ENCODE data around the gene MYO5B. TPM values are rescaled to one million over a fixed set of nuclear protein-coding genes. Genes with fewer than 3 reads are reported as not detected.

MYO5B gene
- polyA plus RNA-seq, 1 donor from 2014 or later, result 0.42 TPM

GRCh38 chr18:50079571-50080295 is 115.2 kb downstream of the MYO5B start:
- H3K9me2 ChIP-seq (ENCODE audit: insufficient read depth, low read length), result no peaks in the 10 kb centered on the region
- no peak overlapping the region for H3K27ac ChIP-seq (ENCODE audit: low read length)
- no peaks in the 10 kb centered on the region for H4K20me1 ChIP-seq (ENCODE audit: insufficient read depth)
- no peaks in the 10 kb centered on the region for H3K9me3 ChIP-seq (ENCODE audit: low read length)
- no peak overlapping the region for H3K4me3 ChIP-seq (ENCODE audit: low read length)
- no peak overlapping the region for H3K4me2 ChIP-seq (ENCODE audit: low read length)
- H3K36me3 ChIP-seq (ENCODE audit: insufficient read depth, low read length), result no peaks in the 10 kb centered on the region
- TF ChIP-seq RAD21 (conservative IDR thresholded peaks at IDR 0.05), result no peak
- no peaks in the 10 kb centered on the region for H3K27me3 ChIP-seq (ENCODE audit: insufficient read depth, low read depth, low read length)
- no peaks in the 10 kb centered on the region for H3K79me2 ChIP-seq (replicated peaks; ENCODE audit: insufficient read depth, low read length)
- H3F3A ChIP-seq (ENCODE audit: insufficient read depth, low read length, poor library complexity, severe bottlenecking), result no peaks in the 10 kb centered on the region
- no peak overlapping the region for H2AFZ ChIP-seq (ENCODE audit: low read depth, low read length)
- no peak overlapping the region for H3K9ac ChIP-seq (ENCODE audit: low read length)

DNA sequence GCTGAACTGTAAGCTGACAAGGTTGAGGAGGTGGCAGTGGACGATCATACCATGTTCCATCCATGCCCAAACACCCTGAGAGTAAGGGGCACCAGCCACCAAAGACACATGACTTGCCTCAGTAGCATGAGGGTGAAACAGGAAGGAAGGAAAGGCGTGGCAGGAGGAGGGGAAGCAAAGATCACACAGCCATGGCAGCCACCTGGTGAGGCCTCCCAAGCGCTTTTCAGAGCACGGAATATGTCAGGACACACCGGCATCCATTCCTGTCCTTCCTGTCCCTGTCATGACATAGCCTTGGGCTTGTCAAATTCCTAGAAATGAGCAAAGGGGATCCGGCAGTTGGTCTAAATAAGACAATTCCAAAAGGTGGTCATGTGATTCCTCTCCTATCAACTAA is 118.7 kb downstream of the MYO5B start:
- H3K9ac ChIP-seq (ENCODE audit: low read length), result no peak overlapping the region
- no peaks in the 10 kb centered on the region for H3K36me3 ChIP-seq (ENCODE audit: insufficient read depth, low read length)
- H3K27me3 ChIP-seq (ENCODE audit: insufficient read depth, low read depth, low read length), result no peaks in the 10 kb centered on the region
- no peaks in the 10 kb centered on the region for H3K9me3 ChIP-seq (ENCODE audit: low read length)
- H3K9me2 ChIP-seq (ENCODE audit: insufficient read depth, low read length), result no peaks in the 10 kb centered on the region
- no peaks in the 10 kb centered on the region for H4K20me1 ChIP-seq (ENCODE audit: insufficient read depth)
- H2AFZ ChIP-seq (ENCODE audit: low read depth, low read length), result no peak overlapping the region
- H3K4me2 ChIP-seq (ENCODE audit: low read length), result no peak overlapping the region
- no peaks in the 10 kb centered on the region for H3F3A ChIP-seq (ENCODE audit: insufficient read depth, low read length, poor library complexity, severe bottlenecking)
- TF ChIP-seq RAD21 (conservative IDR thresholded peaks at IDR 0.05) (no peak), TAF1 (IDR thresholded peaks at IDR 0.05; ENCODE audit: low read depth) (no peak), SMC3 (conservative IDR thresholded peaks at IDR 0.05; ENCODE audit: poor library complexity) (no peak), EP300 (conservative IDR thresholded peaks at IDR 0.05; ENCODE audit: poor library complexity, severe bottlenecking) (no peak), MXI1 (conservative IDR thresholded peaks at IDR 0.05; ENCODE audit: poor library complexity, severe bottlenecking) (no peak), POLR2AphosphoS5 (IDR thresholded peaks at IDR 0.05) (no peak), REST (IDR thresholded peaks at IDR 0.05; ENCODE audit: borderline replicate concordance) (no peak), EZH2 (IDR thresholded peaks at IDR 0.05; ENCODE audit: borderline replicate concordance, insufficient read depth, low read length, poor library complexity, severe bottlenecking) (no peak)
- TF ChIP-seq, protein P1, sequence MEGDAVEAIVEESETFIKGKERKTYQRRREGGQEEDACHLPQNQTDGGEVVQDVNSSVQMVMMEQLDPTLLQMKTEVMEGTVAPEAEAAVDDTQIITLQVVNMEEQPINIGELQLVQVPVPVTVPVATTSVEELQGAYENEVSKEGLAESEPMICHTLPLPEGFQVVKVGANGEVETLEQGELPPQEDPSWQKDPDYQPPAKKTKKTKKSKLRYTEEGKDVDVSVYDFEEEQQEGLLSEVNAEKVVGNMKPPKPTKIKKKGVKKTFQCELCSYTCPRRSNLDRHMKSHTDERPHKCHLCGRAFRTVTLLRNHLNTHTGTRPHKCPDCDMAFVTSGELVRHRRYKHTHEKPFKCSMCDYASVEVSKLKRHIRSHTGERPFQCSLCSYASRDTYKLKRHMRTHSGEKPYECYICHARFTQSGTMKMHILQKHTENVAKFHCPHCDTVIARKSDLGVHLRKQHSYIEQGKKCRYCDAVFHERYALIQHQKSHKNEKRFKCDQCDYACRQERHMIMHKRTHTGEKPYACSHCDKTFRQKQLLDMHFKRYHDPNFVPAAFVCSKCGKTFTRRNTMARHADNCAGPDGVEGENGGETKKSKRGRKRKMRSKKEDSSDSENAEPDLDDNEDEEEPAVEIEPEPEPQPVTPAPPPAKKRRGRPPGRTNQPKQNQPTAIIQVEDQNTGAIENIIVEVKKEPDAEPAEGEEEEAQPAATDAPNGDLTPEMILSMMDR (IDR thresholded peaks at IDR 0.05; ENCODE audit: poor library complexity, severe bottlenecking), result no peak
- no peak overlapping the region for H3K27ac ChIP-seq (ENCODE audit: low read length)
- no peaks in the 10 kb centered on the region for H3K79me2 ChIP-seq (replicated peaks; ENCODE audit: insufficient read depth, low read length)
- no peak overlapping the region for H3K4me3 ChIP-seq (ENCODE audit: low read length)
